Panc1 (cell line): Measurements from ENCODE around the gene PAX5. TPM values are rescaled to one million over a fixed set of nuclear protein-coding genes. Genes with fewer than 3 reads are reported as not detected.
A peak's percentile ranks its signal among the peaks of the same experiment; 100 is the strongest.

Experiments
- ATAC-seq: fragments of 200-7000 bp; cut with Tn5 transposase; 2 replicates; pipeline ENCODE4 v1.9.1; 2020; ENCODE audit warnings: mild to moderate bottlenecking, moderate library complexity
- BruUV-seq: library from RNA; stranded (reverse); fragments of 400-500 nt; replicated peaks from 2 replicates; lab custom pipeline; 2021; lab: Mats Ljungman, UMichigan
- CTCF ChIA-PET: fragments of 300-600 bp; sonication (Branson Sonifier 250); formaldehyde crosslinking; loops from one replicate; lab custom pipeline; 2022; ENCODE audit warnings: antibody characterized with exemption; lab: Charles Lee
- POLR2A ChIA-PET: fragments of 300-600 bp; sonication (Branson Sonifier 250); formaldehyde crosslinking; loops from one replicate; lab custom pipeline; 2022; ENCODE audit warnings: antibody characterized with exemption; lab: Charles Lee
- DNase-seq: peaks from one replicate; pipeline ENCODE4 v3.0.0-alpha.2; 2010; ENCODE audit warnings: low read depth, low spot score
- H3K27ac ChIP-seq: 2 replicates; pipeline ENCODE4 v1.5.1; 2011; ENCODE audit warnings: mild to moderate bottlenecking, low read length, inconsistent platforms
- H3K27me3 ChIP-seq: fragments of 200-500 bp; sonication (Bioruptor generic); 2 replicates; pipeline ENCODE4 v1.6.0; 2014; ENCODE audit warnings: low read length, inconsistent platforms; ENCODE audit not compliant: control insufficient read depth, insufficient read depth
- H3K36me3 ChIP-seq: fragments of 200-500 bp; sonication (Bioruptor generic); 2 replicates; pipeline ENCODE4 v1.5.1; 2014; ENCODE audit warnings: inconsistent platforms, mild to moderate bottlenecking, low read length, moderate library complexity; ENCODE audit not compliant: control insufficient read depth, insufficient read depth
- H3K4me1 ChIP-seq: 2 replicates; pipeline ENCODE4 v1.5.1; 2011; ENCODE audit warnings: inconsistent platforms, mild to moderate bottlenecking, low read length, moderate library complexity; ENCODE audit not compliant: control insufficient read depth, insufficient read depth
- H3K4me3 ChIP-seq, 2 experiments: 2 replicates each; pipeline ENCODE4 v1.5.1; 2011 to 2012; ENCODE audit warnings: low read depth in 2 of 2, low read length in 2 of 2, mild to moderate bottlenecking in 2 of 2, inconsistent platforms in 1 of 2, moderate library complexity in 1 of 2
- H3K9me3 ChIP-seq: fragments of 200-500 bp; sonication (Bioruptor generic); 2 replicates; pipeline ENCODE4 v1.5.1; 2014; ENCODE audit warnings: low read depth, mild to moderate bottlenecking, inconsistent platforms, low read length, moderate library complexity; ENCODE audit not compliant: control insufficient read depth, insufficient read depth
- POLR2AphosphoS5 ChIP-seq: IDR thresholded peaks from 2 replicates; pipeline ENCODE4 v1.6.1; 2012; ENCODE audit warnings: mild to moderate bottlenecking, low read depth, low read length, moderate library complexity
- SIN3A ChIP-seq: IDR thresholded peaks from 2 replicates; pipeline ENCODE4 v1.6.1; 2012; ENCODE audit warnings: low read depth, mild to moderate bottlenecking, low read length, moderate library complexity, borderline replicate concordance; ENCODE audit not compliant: insufficient read depth
- TCF7L2 ChIP-seq: IDR thresholded peaks from 2 replicates; pipeline ENCODE4 v1.6.1; 2011; ENCODE audit warnings: mild to moderate bottlenecking, low read depth, low read length, inconsistent platforms
- in situ Hi-C: cut with HindIII; loops from 2 replicates; pipeline ENCODE4 v1.10.0; 2016; ENCODE audit warnings: low sequenced_read_pairs, low pct_unique_long_range_greater_than_20kb
- intact Hi-C: fragments of 100-400 bp; cut with micrococcal nuclease; formaldehyde crosslinking; loops from one replicate; pipeline ENCODE4 v1.10.0; 2022; ENCODE audit not compliant: unreplicated experiment
- total RNA-seq: library from RNA; stranded (reverse); gene quantifications from one replicate; pipeline ENCODE4 v1.2.1, GENCODE V29; 2021; ENCODE audit not compliant: unreplicated experiment
- TF ChIP-seq, protein P1 (sequence below): fragments of 450-650 bp; IDR thresholded peaks from 2 replicates; pipeline ENCODE4 v1.5.1; 2017; ENCODE audit warnings: mild to moderate bottlenecking
- TF ChIP-seq, protein P2 (sequence below), 2 experiments: IDR thresholded peaks; 2 replicates each; pipeline ENCODE4 v1.6.1; 2011 to 2012; ENCODE audit warnings: low read depth in 2 of 2, control low read depth in 1 of 2, low read length in 1 of 2, mild to moderate bottlenecking in 1 of 2, moderate library complexity in 1 of 2; ENCODE audit not compliant: insufficient read depth in 1 of 2

The PAX5 gene
- total RNA-seq, 1 experiment from 2014 or later: 0.39 TPM

DNA sequence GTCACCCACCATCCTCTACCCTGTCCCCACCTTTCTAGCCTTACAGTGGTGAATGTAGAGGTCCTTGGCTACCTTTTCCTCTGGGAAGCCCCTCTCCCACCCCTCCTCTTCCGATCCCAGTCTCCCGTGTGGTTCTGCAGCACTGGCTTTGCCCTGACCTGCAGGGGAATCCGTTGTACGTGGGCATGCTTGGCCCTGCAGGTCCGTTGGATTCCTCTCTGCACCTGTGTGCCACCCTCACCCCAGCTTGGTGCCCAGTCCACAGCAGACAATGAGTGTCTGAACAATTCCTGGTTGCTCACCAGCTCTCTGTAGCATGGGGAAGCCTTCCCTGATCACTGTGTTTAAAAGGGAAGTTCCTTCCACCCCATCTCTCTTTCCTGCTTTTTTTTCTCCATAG, 185.1 kb downstream of the PAX5 start:
- intact Hi-C loops: no loop called here
- Histone ChIP-seq H3K9me3 (no peaks in the 10 kb centered on the region), H3K27me3 (peaks cover 7% of the 10 kb centered on the region; the same call in 1 of the 2 replicates), H3K4me3 (no peak overlapping the region), H3K27ac (no peak overlapping the region), H3K4me1 (no peaks in the 10 kb centered on the region), H3K36me3 (no peaks in the 10 kb centered on the region)
- in situ Hi-C loops: no loop called here
- CTCF ChIA-PET: interaction anchor here (1.2 kb wide), 1 partner anchor 8 kb away, joined by 3 read pairs; no protein-coding TSS in a partner anchor
- POLR2A ChIA-PET: no interaction called here
- no peak for ATAC-seq
- DNase-seq: no peak
- BruUV-seq: no TSS peak
- TF ChIP-seq POLR2AphosphoS5 (no peak), TCF7L2 (no peak), SIN3A (no peak)
- TF ChIP-seq, protein P1, sequence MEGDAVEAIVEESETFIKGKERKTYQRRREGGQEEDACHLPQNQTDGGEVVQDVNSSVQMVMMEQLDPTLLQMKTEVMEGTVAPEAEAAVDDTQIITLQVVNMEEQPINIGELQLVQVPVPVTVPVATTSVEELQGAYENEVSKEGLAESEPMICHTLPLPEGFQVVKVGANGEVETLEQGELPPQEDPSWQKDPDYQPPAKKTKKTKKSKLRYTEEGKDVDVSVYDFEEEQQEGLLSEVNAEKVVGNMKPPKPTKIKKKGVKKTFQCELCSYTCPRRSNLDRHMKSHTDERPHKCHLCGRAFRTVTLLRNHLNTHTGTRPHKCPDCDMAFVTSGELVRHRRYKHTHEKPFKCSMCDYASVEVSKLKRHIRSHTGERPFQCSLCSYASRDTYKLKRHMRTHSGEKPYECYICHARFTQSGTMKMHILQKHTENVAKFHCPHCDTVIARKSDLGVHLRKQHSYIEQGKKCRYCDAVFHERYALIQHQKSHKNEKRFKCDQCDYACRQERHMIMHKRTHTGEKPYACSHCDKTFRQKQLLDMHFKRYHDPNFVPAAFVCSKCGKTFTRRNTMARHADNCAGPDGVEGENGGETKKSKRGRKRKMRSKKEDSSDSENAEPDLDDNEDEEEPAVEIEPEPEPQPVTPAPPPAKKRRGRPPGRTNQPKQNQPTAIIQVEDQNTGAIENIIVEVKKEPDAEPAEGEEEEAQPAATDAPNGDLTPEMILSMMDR: no peak
- TF ChIP-seq, protein P2, sequence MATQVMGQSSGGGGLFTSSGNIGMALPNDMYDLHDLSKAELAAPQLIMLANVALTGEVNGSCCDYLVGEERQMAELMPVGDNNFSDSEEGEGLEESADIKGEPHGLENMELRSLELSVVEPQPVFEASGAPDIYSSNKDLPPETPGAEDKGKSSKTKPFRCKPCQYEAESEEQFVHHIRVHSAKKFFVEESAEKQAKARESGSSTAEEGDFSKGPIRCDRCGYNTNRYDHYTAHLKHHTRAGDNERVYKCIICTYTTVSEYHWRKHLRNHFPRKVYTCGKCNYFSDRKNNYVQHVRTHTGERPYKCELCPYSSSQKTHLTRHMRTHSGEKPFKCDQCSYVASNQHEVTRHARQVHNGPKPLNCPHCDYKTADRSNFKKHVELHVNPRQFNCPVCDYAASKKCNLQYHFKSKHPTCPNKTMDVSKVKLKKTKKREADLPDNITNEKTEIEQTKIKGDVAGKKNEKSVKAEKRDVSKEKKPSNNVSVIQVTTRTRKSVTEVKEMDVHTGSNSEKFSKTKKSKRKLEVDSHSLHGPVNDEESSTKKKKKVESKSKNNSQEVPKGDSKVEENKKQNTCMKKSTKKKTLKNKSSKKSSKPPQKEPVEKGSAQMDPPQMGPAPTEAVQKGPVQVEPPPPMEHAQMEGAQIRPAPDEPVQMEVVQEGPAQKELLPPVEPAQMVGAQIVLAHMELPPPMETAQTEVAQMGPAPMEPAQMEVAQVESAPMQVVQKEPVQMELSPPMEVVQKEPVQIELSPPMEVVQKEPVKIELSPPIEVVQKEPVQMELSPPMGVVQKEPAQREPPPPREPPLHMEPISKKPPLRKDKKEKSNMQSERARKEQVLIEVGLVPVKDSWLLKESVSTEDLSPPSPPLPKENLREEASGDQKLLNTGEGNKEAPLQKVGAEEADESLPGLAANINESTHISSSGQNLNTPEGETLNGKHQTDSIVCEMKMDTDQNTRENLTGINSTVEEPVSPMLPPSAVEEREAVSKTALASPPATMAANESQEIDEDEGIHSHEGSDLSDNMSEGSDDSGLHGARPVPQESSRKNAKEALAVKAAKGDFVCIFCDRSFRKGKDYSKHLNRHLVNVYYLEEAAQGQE (IDR thresholded peaks at IDR 0.05; ENCODE audit: insufficient read depth in 1 of 2, low read depth in 2 of 2, low read length in 1 of 2): no peak

DNA sequence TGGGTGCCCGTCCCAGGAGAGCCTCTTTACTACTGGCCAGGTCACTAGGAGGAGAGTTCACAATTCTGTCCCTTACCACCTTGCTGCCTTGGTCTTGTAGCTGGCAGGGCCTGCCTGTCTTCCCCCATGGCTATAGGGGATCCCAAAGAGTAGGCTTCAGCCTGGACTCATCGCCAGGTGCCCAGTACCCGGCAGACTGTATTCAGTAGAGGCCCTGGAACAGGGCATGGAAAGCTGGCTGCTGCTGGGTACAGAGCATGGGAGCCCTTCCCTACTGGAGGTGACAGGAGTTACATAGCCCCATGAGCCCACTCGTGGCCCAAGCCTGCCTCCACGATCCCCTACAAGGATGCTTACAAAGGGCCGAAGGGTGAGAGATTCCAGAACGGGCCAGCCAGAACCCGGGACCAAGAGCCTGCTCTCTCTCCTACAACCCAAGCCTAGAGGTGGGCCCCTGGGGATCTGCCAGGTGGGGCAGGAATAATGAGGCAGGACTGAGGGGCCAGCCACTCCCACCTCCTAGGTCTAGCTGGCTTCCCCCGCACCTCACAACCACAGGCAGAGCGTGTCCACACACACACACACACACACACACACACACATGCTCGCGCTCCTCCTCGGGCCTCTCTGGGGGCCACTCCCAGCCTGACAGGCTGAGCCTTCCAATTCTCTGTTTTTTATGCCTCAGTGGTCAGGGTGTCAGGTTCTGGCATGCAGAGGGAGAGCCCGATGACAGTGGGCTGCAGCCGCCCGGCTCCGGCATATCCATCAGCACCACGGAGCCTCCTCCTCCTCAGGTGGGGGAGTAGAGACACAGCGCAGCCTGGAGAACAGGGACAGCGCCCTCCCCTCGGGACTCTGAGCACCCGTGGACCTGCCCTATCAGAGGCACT, 186.0 kb downstream of the PAX5 start:
- Histone ChIP-seq H3K4me1 (no peaks in the 10 kb centered on the region), H3K36me3 (no peaks in the 10 kb centered on the region), H3K27ac (no peak overlapping the region), H3K9me3 (no peaks in the 10 kb centered on the region), H3K4me3 (no peak overlapping the region), H3K27me3 (peaks cover 2% of the 10 kb centered on the region; the same call in 1 of the 2 replicates)
- in situ Hi-C loops (no loop called here), intact Hi-C loops (no loop called here)
- POLR2A ChIA-PET: no interaction called here
- DNase-seq: no peak
- no TSS peak for BruUV-seq
- CTCF ChIA-PET: interaction anchor here (1.2 kb wide), 1 partner anchor 7 kb away, joined by 3 read pairs; no protein-coding TSS in a partner anchor
- no peak for TF ChIP-seq POLR2AphosphoS5
- no peak for TF ChIP-seq SIN3A
- TF ChIP-seq, protein P1: no peak
- no peak for TF ChIP-seq TCF7L2
- TF ChIP-seq, protein P2 (IDR thresholded peaks at IDR 0.05; ENCODE audit: insufficient read depth in 1 of 2, low read depth in 2 of 2, low read length in 1 of 2): no peak
- peak; percentile 50 for ATAC-seq
